OCI-M1 (cell line): ENCODE results near the gene TPM3.
"Not testable (repeated sequence)": the region's sequence is repeated elsewhere in the genome, so short reads cannot be mapped to it uniquely, and the experiment has no call there.

Source experiments
- DNase-seq: peaks from one replicate; lab custom pipeline; 2025; lab: John Stamatoyannopoulos, UW

Gene TPM3

DNA sequence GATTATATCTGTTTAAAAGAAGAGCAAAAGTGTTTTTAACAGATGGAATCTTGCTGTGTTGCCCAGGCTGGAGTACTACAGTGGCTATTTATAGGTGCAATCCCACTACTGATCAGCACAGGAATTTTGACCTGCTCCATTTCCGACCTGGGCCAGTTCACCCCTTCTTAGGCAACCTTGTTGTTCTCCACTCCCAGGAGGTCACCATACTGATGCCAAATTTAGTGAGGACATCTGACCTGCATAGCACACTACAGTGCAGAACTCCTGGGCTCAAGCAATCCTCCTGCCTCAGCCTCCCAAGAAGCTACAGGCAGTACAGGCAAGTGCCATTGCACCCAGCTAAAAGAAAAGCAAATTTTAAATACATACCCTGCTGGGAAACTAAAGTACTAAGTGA lies 25.7 kb downstream of the TPM3 start:
- DNase-seq: no peak

DNA sequence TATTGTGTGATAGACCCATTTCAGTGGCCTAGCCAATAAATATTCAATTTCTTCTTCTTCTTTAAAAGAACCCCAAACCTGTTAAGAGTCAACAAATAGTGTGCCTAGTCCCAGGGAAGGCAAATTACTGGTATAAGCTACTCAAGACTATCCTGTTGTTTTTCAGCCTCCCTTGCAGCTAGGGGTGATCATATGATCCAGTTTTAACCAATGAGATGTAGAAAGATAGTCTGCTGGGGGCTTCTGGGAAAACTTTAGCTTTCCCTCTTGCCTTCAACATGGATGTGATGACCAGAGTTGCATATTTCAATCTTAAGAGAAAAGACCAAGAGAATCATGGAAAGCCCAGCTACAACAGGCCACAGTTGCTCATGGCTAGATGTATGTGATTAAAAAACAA lies 32.3 kb downstream of the TPM3 start:
- DNase-seq: peak; percentile 48

DNA sequence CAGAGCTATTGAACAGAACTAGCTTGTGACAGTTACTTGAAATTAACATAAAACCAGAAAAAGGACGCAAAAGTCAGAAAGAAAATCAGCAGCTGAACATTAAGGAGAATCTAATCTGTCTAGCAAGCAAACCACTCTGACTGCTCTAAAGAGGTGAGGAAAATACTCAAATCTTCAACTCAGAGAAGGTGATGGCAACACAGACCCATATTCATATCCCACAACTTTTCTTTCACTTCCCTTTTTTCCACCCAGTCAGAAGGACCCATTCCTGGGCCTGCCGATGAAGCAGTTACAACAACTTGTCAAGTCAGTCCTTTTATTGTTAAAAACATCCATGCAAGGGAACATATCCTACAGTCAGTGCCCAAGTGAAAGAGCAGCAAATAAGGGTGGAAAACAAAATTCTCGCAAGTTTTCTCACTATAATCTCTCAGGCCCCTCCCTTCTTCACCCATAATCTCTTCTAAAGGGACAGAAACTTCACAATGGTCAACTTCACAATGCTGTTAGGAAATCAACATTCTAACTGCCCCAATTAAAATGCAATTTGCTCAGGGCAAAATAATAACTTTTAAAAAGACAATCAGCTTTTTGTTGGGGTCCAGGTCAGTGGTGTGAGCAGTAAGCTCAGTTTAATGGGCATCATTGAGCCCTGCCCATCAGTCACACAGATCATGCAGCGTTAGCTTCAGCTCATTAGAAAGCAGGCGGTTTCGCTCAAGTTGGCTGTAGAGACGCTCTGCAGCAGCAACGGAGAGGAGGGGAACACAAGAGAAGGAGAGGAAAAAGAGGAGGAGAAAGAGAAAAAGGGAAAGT lies 33.4 kb downstream of the TPM3 start:
- DNase-seq: peak; percentile 84

DNA sequence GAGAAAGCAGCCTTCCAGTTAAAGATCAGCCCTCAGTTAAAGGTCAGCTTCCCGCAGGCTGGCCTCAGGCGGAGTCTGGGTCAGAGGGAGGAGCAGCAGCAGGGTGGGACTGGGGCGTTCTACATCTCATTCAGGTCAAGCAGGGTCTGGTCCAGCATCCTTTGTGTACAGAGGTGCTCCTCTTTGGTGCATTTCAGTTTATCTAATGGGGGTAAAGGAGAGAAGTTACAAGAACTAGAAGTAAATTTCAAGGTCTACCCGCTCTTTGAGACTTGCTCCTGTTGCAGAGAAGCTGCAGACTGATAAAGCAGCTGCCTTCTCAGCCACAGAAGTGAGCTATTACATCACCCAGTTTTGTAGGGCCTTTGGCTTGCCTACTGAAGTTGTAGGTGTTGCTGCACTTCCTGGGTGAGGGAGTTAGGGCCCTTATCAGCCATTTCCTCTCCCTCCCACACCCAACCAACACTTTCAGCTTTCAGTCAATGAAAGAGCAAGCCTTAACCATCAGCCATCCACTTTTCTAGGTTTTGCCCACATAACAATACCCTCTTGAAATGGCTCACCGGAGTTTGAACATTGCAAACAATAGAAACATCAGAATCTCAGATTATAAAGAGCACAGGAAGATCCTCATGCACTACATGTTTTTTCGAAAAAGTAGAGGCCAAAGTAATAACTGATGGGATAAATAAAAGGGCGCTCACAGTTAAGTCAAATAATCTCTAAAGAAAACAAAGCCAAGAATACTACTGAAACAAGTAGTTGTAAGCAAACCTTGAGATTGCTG lies 34.2 kb downstream of the TPM3 start:
- DNase-seq: peak; percentile 98

DNA sequence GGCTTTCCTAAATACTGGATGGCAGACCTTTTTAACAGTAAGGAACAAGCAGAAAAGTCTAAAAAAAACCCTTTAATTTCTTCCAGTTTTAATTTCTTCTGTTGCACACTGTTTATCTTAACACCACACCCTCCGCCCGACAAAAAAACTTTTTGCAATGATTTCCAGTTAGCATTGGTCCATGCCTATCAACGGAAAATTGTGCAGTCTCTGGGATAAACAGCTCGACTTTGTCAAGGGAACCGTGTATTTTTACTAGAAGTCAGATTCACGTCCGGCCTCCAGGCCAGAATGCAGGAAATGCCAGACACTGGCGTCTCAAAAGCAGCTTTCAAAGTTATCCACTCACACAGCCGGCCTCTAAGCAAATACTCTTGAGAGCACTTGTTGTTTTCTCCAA lies 36.6 kb downstream of the TPM3 start:
- DNase-seq: no peak

DNA sequence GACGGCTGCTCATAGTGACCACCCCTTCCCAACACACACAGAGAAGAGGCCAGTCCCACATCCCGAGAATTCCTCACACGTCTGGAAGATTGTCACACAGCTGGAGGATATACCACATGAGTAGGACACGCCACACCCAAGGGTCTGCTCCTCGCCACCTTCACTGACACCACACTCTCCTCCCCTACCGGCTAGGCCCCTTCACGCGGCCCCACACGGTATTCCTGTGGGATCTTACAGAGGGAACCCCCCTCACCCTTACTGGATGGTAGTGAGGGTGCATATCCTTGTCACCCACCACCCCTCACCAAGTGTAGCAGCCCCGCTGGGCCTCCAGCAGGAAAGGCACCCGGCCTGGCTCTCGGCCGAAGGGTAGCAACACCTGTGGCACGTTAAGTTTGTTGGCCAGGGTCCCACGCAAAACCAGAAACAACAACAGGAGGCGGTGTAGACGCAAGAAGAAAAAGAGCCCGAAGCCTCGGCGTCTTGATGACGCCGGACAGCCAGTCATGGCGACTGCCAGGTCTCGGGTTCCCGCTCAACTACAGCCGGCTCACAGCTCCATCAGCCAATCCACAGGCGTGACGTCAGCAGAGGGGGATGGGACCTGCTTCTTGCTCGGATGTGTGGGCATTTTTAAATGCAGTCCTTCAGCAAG lies 37.2 kb downstream of the TPM3 start, which contains the start of gene NUP210L:
NUP210L (minus strand) TSS at position 540 of the 658 bp plus-strand sequence.
- no peak for DNase-seq

DNA sequence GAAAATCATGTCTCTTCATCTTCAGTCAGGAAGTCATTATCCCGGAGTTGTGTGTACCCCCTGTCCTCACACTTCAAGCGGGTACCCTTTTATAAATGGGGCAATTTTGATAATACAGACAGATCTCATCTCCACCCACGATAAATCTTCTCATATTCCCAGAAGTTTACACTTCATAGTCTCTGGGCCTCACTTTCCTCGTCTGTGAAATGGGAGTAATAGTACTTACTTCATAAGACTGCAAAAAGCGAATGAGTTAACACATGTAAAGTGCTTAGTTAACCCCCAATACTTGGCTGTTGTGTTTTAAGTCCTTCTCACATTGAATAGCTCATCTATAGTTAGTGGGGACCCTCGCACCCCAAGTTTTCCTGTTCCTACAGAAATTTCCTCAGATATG lies 37.8 kb downstream of the TPM3 start:
- DNase-seq: no peak

DNA sequence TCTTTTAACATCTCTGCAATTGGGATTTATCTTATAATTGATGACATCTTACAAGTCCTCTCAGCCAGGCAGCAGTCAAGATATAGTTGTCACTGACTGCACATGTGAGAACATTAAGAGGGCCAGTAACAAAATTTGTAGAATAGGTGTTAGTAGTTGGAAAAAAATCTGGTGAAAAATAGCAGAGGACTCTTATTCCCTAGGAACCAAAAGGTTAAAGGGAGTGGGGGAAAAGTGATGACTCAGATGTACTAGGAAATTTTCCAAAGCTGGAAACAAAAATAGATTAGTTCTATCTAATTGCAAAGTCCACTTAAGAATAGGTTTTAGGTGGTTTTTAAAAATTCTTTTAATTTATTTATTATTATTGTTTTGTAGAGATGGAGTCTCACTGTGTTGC lies 40.6 kb downstream of the TPM3 start:
- no peak for DNase-seq

DNA sequence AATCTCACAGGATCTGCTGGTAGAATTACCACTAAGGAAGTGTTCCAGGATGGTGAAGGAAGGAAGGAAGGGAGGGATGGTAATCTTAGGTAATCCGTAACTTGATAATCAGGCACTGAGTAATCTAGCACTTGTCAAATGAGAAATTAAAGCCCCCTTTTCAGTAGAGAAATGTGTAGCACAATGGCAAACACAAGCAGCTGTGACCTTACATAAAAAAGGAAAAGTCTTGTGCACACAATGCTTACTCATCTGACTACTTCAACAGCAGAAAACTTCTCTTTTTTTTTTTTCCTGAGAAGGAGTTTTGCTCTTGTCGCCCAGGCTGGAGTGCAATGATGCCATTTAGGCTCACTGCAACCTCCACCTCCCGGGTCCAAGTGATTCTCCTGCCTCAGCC lies 43.1 kb downstream of the TPM3 start:
- DNase-seq: peak; percentile 73

DNA sequence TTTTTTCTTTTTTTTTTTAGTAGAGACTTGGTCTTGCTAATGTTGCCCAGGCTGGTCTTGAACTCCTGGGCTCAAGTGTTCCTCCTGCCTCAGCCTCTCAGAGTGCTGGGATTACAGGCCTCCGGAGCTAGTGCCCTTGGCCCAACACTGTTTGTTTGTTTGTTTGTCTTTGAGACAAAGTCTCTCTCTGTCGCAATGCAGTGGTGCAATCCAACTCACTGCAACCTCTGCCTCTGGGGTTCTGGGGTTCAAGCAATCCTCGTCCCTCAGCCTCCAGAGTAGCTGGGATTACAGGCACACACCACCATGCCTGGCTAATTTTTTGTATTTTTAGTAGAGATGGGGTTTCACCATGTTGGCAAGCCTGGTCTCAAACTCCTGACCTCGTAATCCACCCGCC lies 44.4 kb downstream of the TPM3 start:
- DNase-seq: not testable (repeated sequence)

DNA sequence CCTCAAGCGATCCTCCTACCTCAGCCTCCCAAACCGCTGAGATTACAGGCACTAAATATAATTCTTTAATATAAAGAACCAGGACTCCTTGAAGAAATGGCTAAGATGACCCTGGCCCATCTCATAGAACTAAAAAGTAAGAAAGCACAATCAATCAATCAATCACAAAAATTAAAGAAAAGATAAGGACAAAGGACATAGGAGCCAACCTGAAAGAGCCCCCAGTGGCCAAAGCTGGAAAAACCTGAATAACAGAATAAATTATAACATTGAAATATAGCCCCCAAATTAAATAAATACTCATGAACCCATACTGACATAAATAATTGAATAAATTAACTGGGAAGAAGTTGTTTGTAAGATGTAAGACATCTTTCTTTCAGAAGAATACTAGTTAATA lies 45.9 kb downstream of the TPM3 start:
- DNase-seq: peak; percentile 37

DNA sequence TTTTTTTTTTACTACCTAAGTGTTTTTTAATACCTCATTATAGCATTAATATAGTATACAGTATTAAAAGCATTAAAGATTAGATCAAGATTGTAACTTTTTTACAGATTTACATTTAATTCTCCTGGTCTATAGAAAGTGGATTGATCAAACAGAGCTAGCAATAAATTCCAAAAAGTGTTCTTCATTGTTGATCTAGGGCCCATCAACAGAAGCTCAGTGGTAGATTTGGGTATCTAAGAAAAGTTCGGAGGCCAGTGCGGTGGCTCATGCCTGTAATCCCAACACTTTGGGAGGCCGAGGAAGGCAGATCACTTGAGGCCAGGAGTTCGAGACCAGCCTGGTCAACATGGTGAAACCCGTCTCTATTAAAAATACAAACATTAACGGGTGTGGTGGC lies 49.5 kb downstream of the TPM3 start:
- no peak for DNase-seq

DNA sequence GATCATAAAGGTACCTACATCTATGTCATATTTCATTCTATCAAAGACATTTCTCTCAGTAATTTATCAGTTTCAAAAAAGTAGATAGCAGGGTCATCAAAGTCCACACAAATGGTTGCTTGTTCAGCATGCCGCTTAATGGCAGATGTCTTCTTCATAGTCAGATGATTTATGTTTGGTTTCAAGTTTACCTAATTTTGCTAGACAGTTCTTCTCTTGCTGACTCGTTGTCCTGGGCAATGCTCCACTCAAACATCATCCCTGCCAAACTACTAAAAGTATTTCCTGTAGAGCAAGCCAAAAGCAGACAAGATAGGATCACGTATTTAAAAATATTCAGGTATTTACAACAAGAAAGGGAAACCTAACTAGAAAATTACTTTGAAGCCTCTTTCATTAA lies 50.7 kb downstream of the TPM3 start:
- DNase-seq: no peak

DNA sequence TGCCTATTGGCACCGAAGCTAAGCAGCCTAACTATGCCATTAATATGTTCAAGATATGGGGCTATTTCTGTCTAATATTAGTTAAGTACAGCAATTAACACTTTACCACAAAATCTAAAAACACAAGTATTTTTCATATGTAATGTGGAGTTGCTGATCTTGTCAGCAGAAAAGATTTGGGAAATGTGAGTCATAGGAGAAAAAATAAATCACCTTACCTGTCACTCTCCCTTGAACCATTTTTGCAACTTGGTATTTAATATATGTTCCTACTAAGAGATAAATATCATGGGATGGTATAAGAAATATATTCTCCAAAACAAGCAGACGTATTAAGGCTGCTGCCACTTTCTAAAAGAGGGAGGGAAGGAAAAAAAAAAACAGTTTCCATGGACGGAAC lies 54.0 kb downstream of the TPM3 start:
- DNase-seq: no peak

DNA sequence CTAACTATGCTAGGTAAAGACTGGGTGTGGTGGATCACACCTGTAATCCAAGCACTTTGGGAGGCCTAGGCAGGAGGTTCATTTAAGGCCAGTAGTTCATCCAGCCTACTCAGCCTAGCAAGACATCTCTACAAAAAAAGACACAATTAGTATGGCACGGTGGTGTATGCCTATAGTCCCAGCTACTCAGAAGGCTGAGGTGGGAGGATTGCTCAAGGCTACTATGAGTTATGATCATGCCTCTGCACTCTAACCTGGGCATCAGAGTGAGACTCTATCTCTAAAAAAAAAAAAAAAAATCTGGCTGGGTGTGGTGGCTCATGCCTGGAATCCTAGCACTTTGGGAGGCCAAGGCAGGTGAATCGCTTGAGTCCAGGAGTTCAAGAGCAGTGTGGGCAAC lies 58.6 kb downstream of the TPM3 start:
- no peak for DNase-seq

DNA sequence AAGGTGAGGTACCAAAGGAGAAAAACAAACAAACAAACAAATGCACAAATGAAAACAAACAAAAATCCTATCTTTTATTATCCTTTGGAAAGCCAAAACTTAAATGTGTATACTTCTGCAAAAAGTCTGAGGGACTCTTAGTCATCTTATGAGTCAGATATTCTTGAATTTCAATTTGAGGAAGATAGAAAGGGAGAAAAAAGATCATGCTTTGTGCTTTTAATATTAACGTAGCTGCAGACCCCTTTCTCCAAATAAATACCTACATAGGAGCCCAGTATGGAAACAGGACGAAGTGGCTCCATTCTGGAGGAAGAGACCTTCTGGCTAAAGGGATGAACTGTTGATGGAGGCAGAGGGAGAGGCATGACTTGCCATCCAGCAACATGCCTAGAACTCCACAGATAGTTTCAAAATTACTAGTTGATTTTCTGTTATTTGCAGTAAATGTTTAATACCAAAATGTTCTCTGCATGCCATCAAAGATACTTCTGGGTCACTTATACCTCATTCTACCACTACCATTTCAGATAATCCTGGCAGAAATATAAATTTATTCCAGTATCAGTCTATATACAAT lies 62.4 kb downstream of the TPM3 start:
- DNase-seq: peak; percentile 34

DNA sequence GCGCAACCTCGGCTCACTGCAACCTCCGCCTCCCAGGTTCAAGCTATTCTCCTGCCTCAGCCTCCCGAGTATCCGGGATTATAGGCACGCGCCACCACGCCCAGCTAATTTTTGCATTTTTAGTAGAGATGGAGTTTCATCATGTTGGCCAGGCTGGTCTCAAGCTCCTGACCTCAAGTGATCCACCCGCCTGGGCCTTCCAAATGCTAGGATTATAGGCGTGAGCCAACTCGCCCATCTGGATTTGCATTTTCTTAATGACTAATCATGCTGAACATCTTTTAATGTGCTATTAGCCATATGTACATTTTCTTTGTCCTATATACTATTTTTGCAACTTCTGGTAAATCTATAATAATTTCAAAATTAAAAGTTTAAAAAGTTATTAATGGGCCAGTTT lies 68.7 kb downstream of the TPM3 start:
- not testable (repeated sequence) for DNase-seq

DNA sequence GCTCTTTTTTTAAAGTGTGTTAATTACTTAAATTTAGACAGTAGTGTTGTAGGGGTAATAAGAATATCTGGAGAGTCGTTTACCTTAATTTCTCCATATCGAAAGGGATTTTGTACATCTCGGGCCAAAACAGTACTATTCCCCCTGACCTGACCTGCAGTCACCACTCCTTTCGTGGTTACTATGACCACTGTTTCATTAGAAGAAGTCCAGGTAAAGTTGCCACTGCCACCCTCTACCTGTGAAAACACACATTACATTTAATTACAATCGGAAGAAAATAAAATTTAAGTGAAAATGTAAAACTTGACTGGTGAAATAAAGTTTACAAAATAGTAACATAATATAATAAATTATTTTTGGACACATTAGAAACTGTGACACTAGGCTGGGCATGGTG lies 74.3 kb downstream of the TPM3 start:
- no peak for DNase-seq

DNA sequence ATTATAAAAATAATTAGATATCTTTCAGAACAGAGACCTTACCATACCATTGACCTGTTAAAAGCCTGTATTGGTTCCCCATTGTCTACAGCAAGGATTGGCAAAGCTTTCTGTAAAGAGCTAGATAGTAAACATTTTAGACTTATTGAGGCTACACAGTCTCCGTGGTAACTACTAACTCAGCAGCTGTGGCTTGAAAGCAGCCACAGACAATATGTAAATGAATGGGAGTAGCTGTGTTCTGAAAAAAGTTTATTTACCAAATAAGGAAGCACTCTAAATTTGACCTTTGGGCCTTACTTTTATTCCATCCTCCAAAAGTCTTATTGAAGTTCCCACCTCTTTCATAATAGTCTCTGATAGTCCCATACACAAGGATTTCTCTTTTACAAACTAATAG lies 76.7 kb downstream of the TPM3 start:
- peak; percentile 38 for DNase-seq
